HG02759 (cell line): ENCODE measurements around the gene PITRM1.
"Not testable (repeated sequence)": the region's sequence is repeated elsewhere in the genome, so short reads cannot be mapped to it uniquely, and the experiment has no call there.

Experiments
- ATAC-seq: cut with Tn5 transposase; IDR thresholded peaks from one replicate; pipeline ENCODE4 v1.9.1; 2021; ENCODE audit warnings: mild to moderate bottlenecking, moderate library complexity; ENCODE audit not compliant: unreplicated experiment

PITRM1 gene

GRCh38 chr10:3199488-3199887 is 26.9 kb upstream of the PITRM1 start:
- ATAC-seq = no peak

- no peak for ATAC-seq
Observed at GRCh38 chr10:3198900-3199299, 26.3 kb upstream of the PITRM1 start.

GRCh38 chr10:3197348-3198003 is 24.9 kb upstream of the PITRM1 start:
- ATAC-seq = peak; percentile 85

- ATAC-seq = no peak
Observed at GRCh38 chr10:3196958-3197347, 24.4 kb upstream of the PITRM1 start.

GRCh38 chr10:3196482-3196881 is 23.9 kb upstream of the PITRM1 start:
- no peak for ATAC-seq

- no peak for ATAC-seq
Observed at GRCh38 chr10:3195726-3196125, 23.1 kb upstream of the PITRM1 start.

GRCh38 chr10:3195286-3195685 is 22.7 kb upstream of the PITRM1 start:
- ATAC-seq = no peak

- ATAC-seq = no peak
Observed at GRCh38 chr10:3194871-3195270, 22.3 kb upstream of the PITRM1 start.

GRCh38 chr10:3193751-3194150 is 21.2 kb upstream of the PITRM1 start:
- no peak for ATAC-seq

- no peak for ATAC-seq
Observed at GRCh38 chr10:3192856-3193635, 20.5 kb upstream of the PITRM1 start.

- no peak for ATAC-seq
Observed at GRCh38 chr10:3190817-3191216, 18.2 kb upstream of the PITRM1 start.

GRCh38 chr10:3187229-3187628 is 14.6 kb upstream of the PITRM1 start:
- not testable (repeated sequence) for ATAC-seq

GRCh38 chr10:3186368-3186767 is 13.8 kb upstream of the PITRM1 start:
- ATAC-seq = no peak

GRCh38 chr10:3185386-3185785 is 12.8 kb upstream of the PITRM1 start:
- no peak for ATAC-seq

GRCh38 chr10:3180355-3181025 is 7.9 kb upstream of the PITRM1 start:
- ATAC-seq = no peak

- no peak for ATAC-seq
Observed at GRCh38 chr10:3179174-3179573, 6.6 kb upstream of the PITRM1 start.

GRCh38 chr10:3178042-3178441 is 5.5 kb upstream of the PITRM1 start:
- no peak for ATAC-seq

GRCh38 chr10:3173171-3173878 is 743 bp upstream of the PITRM1 start:
- peak; percentile 26 for ATAC-seq

- ATAC-seq = no peak
Observed at GRCh38 chr10:3172081-3172445, 519 bp downstream of the PITRM1 start.

- ATAC-seq = not testable (repeated sequence)
Observed at GRCh38 chr10:3171488-3171887, 1.1 kb downstream of the PITRM1 start.

GRCh38 chr10:3169673-3170072 is 2.9 kb downstream of the PITRM1 start:
- ATAC-seq = no peak
